GM12873 (cell line): ENCODE results near the gene MAPK8IP1.

Experiments used
- TF ChIP-seq, protein P1 (sequence below): IDR thresholded peaks from 2 replicates; pipeline ENCODE4 v1.5.1; 2012; ENCODE audit warnings: low read depth, mild to moderate bottlenecking, moderate library complexity, low read length, control low read depth; ENCODE audit not compliant: insufficient read depth; ENCODE audit errors: missing control alignments

MAPK8IP1 gene

DNA sequence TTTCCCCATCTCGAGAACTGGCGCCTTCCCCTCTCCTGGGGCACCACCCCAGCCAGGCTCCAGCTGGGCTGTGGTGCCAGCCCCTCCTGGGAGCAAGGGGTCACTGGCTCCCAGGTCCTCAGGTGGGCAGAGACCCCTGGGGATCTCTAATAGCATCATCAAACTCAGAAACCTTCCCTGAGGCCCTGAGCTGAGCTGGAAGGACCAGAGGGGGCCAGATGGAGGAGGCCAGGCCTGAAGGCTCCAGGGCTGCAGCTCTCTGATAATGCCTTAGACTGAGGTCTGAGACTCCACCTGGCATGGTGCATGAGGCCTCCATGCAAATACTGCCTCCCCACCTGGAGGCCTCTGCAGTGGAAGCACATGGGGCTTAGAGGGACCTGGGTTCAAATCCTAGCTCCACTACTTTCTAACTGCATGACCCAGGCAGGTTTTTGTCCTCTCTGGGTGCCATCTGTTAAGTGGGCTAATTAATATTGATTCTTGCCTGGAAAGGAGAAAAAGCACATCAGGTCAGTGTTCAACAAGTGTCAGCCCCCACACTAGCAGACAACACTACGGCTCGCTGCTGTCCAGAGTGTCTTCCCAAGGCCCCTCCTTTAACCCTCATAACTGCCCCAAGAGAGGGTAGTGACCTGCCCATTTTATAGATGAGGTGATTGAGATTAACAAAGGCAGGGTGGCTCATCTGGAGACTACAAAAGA, 1.5 kb downstream of the MAPK8IP1 start:
- TF ChIP-seq, protein P1, sequence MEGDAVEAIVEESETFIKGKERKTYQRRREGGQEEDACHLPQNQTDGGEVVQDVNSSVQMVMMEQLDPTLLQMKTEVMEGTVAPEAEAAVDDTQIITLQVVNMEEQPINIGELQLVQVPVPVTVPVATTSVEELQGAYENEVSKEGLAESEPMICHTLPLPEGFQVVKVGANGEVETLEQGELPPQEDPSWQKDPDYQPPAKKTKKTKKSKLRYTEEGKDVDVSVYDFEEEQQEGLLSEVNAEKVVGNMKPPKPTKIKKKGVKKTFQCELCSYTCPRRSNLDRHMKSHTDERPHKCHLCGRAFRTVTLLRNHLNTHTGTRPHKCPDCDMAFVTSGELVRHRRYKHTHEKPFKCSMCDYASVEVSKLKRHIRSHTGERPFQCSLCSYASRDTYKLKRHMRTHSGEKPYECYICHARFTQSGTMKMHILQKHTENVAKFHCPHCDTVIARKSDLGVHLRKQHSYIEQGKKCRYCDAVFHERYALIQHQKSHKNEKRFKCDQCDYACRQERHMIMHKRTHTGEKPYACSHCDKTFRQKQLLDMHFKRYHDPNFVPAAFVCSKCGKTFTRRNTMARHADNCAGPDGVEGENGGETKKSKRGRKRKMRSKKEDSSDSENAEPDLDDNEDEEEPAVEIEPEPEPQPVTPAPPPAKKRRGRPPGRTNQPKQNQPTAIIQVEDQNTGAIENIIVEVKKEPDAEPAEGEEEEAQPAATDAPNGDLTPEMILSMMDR: no peak

DNA sequence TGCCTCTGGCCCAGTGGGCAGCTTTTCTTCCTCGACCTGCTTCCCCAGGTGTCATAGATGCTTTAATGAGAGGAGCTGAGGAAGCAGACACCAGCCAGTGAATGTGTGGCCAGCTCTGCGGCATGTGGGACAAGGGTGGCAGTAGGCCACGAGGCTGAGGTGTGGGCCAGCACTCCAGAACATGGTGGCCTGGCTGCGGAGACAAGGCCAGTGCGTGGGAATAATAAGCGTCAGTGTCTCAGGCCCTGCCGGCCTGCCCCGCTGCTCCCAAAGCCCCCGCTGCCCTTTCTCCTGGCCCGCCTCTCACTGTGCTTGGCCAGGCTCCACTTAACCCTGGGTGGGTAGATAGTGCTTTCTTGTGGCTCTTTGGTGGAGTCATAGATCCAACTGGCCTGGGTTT, 2.1 kb downstream of the MAPK8IP1 start:
- TF ChIP-seq, protein P1: no peak

DNA sequence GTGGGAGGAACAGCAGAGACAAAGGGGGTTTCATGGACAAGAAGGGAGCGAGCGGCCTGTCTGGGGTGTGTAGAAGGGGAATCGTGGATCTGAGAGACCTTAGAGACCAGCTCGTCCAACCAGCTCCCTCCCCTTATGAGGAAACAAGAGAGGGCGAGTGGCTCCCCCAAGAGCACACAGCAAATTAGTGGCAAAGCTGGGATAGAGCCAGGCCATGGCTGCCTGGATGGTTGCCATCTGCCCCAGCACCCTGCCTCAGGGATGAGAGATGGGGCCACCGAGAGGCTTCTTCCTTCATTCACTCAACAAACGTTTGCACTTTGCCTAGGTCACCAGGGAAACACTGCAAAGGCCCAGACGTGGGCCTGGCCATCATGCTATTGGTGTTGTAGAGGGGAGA, 4.1 kb downstream of the MAPK8IP1 start:
- TF ChIP-seq, protein P1: no peak

DNA sequence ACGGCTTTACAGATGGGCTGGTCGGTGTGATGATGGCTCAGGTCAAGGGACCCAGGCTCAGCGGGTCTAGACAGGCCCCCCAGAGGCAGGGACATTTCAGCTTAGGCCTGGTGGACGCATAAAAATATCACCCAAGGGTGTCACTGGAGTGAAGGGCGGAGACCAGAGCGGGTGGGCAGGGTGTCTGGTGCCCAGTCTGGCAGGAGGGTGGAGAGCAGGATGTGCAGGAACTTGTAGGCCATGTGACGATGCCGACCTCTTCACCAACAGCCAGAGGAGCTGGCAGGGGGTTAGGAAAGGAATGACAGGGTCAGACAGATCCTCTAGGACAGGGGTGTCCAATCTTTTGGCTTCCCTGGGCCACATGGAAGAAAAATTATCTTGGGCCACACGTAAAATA, 4.5 kb downstream of the MAPK8IP1 start:
- TF ChIP-seq, protein P1: no peak

DNA sequence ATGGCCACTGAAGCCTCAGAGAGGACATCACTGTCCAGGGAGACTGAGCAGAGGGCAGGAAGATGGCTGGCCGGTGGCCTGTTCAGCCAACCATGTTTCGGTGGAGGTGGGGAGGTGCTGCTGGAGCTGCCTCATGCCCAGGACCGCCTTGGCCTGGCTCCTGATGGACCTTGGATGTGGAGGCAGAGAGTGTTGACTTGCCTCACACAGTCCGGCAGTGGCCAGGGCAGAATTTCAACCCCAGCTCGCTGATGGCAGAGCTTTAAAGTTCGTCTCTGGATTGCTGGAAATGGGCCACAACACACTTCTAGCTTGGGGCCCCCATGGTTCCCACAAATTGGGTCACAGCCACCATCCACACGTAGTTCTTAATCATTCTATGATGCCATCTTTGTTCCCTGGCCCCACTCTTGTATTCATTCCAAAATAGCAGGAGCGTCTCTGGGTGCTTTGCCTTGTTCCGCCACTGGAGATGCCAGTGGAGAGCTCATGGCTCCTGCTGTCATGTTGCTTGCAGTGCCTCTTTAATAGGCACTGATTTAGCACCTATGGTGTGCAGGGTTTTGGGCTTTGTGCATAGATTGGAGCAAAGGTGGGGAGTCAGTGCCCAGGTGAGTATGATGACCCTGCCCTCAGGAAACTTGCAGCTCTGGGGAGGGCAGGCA, 5.6 kb downstream of the MAPK8IP1 start:
- TF ChIP-seq, protein P1: no peak

GRCh38 chr11:45892856-45893255, 7.4 kb downstream of the MAPK8IP1 start:
- TF ChIP-seq, protein P1: no peak

GRCh38 chr11:45894555-45895247, 9.2 kb downstream of the MAPK8IP1 start:
- TF ChIP-seq, protein P1: no peak
